ENCODE measurements around the gene SIGLEC10.

SIGLEC10 gene

DNA sequence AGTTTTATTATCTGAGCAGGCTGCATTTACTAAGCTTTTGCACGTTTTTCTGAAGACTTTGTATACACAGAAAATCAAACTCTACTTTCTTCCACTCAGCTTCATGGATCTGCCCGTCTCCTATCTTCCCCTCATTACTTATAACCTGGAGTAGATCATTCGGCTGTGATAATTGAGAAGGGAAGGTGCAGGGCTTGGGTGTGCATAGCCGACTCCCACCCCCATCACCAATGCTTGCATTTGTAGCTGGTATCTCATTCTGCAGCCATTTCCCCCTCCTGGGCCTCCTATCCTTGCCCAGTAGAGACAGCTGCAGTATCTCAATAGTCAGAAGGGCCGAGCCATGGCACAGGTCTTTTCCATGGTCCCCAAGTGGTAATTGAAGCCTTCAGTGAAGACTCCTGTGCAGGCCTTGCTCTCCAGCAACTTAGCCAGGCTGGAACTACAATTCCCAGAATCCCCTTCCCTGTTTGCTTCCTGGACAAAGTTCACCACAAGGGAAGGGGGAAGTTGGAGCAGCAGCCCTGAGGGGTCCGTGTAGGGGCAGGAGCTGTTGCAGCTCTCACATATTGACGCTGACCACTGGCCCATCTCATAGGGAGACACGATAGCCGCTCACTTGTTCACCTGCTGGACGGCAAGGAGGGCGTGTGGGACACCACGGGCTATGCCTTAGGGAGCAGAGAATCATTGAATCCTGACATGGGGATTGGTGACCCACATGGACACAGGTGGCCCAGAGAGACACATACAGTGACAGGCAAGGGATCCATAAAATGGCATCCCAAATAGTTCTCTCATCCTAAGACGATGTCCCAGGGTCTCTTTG, 42.9 kb upstream of the SIGLEC10 start:
- TF ChIP-seq, protein P1, sequence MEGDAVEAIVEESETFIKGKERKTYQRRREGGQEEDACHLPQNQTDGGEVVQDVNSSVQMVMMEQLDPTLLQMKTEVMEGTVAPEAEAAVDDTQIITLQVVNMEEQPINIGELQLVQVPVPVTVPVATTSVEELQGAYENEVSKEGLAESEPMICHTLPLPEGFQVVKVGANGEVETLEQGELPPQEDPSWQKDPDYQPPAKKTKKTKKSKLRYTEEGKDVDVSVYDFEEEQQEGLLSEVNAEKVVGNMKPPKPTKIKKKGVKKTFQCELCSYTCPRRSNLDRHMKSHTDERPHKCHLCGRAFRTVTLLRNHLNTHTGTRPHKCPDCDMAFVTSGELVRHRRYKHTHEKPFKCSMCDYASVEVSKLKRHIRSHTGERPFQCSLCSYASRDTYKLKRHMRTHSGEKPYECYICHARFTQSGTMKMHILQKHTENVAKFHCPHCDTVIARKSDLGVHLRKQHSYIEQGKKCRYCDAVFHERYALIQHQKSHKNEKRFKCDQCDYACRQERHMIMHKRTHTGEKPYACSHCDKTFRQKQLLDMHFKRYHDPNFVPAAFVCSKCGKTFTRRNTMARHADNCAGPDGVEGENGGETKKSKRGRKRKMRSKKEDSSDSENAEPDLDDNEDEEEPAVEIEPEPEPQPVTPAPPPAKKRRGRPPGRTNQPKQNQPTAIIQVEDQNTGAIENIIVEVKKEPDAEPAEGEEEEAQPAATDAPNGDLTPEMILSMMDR (IDR thresholded peaks at IDR 0.05; ENCODE audit: insufficient read depth, missing control alignments): no peak
- DNase-seq (ENCODE audit: insufficient read length, low spot score) (no peak), FAIRE-seq (no peak)

DNA sequence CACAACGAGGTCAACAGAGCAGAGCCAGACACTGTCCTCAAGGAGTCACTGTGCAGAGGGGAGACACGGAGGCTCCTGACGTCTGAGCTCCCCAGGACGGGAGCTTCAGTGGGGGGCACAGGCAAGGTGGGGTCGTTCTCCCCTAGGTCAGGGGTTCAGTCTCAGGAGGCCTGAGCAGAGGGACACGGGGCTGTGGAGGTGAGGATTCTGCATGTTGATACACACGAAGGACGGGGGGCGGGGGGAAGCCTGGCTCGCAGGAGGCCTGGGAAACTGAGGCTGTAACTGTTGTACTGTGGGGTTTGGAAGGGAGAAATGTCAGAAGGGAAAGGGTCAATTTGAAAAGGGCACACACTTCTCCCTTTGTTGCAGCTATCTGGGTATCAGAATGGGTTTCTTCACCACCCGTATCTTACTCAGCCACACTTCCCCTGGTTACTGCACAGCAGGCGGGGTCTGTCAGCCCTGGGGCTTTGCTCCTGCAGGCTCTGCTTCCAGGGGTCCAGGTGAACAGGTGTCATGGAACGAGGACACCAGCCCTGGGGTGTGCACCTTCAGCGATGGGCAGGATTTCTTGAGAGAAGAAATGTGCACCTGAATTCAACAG, 41.6 kb upstream of the SIGLEC10 start:
- TF ChIP-seq, protein P1 (IDR thresholded peaks at IDR 0.05; ENCODE audit: insufficient read depth, missing control alignments): no peak
- DNase-seq (ENCODE audit: insufficient read length, low spot score) (no peak), FAIRE-seq (no peak)

DNA sequence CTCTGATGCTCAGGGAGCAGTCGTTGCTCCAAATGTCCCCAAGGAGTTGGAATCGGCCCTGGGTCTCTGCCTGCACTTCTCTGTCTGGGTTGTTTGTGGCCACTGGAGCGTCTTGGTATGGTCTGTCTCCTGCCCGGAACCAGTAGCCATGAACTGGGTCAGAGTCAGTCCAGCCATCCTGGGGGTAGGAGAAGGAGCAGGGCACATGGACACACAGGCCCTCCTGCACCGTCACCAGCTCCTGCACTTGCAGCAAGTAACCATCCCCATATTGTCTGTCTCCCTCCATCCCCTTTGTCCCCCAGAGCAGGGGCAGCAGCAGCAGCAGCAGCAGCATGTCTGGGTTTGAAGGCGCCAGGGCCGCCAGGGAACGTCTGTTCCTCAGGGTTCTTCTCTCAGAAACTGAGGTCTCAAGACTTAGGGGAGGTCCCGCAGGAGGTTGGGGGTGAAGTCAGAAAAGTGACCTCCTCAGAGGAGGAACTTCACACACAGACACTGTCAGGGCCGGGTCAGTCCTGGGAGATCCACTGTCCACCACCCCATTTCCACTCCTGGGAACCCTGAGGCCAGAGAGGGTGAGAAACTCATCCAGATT, 40.7 kb upstream of the SIGLEC10 start, which contains the start of gene SIGLEC8:
Gene SIGLEC8 (minus strand): TSS at position 404 of the 595 bp plus-strand sequence. CDS start 67 bp downstream, at position 337.
- TF ChIP-seq, protein P1 (IDR thresholded peaks at IDR 0.05; ENCODE audit: insufficient read depth, missing control alignments): no peak
- FAIRE-seq (no peak), DNase-seq (ENCODE audit: insufficient read length, low spot score) (no peak)

DNA sequence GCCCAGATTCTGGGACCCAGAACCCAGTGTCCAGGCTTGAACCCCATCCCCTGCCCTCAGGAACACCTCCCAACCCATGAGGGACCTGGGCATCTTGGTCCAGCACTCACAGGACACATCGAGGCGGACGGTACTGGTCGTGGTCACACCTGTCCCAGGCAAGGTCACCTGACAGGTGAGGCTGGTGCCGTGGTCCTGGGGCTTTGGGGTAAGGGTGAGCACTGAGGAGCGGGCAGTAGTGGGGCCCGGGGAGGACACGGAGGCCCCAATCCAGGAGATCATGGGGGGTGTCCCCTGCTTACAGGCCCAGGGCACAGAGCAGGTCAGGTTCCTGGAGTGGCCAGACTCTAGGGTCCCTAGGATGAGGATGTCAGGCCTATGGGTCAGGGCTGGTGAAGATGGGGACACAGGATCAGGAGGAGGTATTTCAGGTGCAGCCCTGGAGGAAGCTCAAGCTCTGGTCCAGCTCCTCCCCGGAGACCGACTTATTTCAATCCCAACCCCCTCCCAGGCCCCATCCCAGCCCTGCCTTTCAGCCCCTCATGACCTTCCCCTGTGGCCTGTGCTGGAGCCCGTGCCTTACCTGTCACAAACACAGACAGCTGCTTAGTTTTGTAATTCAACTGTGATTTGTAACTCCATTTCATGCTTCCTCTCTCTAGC, 40.0 kb upstream of the SIGLEC10 start:
- no peak for FAIRE-seq
- TF ChIP-seq, protein P1 (IDR thresholded peaks at IDR 0.05; ENCODE audit: insufficient read depth, missing control alignments): no peak
- DNase-seq (ENCODE audit: insufficient read length, low spot score): no peak

DNA sequence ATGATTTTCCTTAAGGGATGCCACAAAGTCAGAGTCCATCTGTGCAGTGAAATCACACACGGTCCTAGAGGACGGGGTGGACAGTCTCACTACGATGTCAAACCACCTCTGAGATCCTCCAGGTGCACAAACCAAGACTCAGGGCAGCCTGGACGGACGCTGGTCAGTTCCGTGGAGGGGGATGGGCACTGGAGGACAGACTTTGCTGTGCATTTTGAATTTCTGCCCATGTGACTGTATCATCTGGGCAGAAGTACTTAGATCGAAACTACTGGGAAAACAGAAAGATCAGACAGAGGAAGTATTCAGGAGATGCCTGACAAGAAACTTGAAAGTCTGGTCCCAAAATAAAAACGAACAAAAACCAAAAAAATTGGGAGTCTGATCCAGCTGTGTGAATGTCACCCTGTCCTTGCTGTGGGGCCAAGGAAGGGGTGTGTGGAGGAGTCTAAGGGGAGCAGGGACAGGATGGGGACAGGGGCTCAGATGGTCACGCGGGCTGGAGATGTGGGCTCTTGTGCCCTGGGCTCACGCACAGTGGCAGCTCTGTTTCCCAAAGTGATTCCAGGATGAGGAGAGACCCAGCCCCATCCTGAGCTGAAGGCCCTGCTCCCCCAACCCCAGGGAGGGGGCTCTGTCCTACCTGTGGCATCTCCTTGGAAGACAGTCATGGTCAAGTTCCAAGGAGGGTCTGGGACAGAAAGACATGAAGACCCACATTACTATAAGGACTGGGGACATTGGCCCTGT, 39.3 kb upstream of the SIGLEC10 start:
- FAIRE-seq (no peak), DNase-seq (ENCODE audit: insufficient read length, low spot score) (no peak)
- TF ChIP-seq, protein P1 (IDR thresholded peaks at IDR 0.05; ENCODE audit: insufficient read depth, missing control alignments): no peak

DNA sequence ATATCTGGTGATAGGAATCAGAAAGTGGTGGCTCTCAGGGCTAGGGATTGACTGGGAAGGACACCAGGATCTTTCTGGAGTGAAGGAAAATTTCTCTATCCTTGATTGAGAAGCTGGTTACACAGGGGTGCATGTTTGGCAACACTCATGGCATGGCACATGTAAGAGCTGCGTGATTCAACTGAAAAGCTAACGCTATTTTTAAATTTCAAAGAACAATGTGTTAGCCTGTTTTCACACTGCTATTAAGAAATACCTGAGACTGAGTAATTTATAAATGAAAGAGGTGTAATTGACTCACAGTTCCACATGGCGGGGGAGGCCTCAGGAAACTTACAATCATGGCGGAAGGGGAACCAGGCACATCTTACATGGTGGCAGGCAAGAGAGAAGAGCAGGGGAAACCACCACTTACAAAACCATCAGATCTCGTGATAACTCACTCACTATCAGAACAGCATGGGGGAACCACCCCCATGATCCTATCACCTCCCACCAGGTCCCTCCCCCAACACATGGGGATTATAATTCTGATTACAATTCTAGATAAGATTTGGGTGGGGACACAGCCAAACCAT, 33.4 kb upstream of the SIGLEC10 start:
- TF ChIP-seq, protein P1 (IDR thresholded peaks at IDR 0.05; ENCODE audit: insufficient read depth, missing control alignments): no peak
- FAIRE-seq: no peak
- DNase-seq (ENCODE audit: insufficient read length, low spot score): no peak

All from D721Med (cell line).